ENCODE data around the gene RASAL1.

RASAL1 gene

GRCh38 chr12:113135178-113136127, at the start of gene RASAL1:
Gene RASAL1 (minus strand): TSS chr12:113135761. CDS start chr12:113135462, 299 bp downstream.
- DNase-seq, result peak; percentile 88

- DNase-seq, result peak; percentile 89
These were observed 49.3 kb upstream of the RASAL1 start for GRCh38 chr12:113184900-113185179.

- DNase-seq, result no peak
These were observed 48.7 kb upstream of the RASAL1 start for GRCh38 chr12:113184098-113184899.

- DNase-seq, result no peak
These were observed 47.5 kb upstream of the RASAL1 start for GRCh38 chr12:113183030-113183589.

GRCh38 chr12:113181975-113182374, 46.4 kb upstream of the RASAL1 start:
- DNase-seq, result no peak

GRCh38 chr12:113180333-113180732, 44.8 kb upstream of the RASAL1 start:
- DNase-seq, result no peak

GRCh38 chr12:113179023-113179422, 43.5 kb upstream of the RASAL1 start:
- no peak for DNase-seq

- peak; percentile 79 for DNase-seq
These were observed 39.2 kb upstream of the RASAL1 start for GRCh38 chr12:113174461-113175384.

- no peak for DNase-seq
These were observed 37.6 kb upstream of the RASAL1 start for GRCh38 chr12:113173081-113173698.

- DNase-seq, result no peak
These were observed 36.6 kb upstream of the RASAL1 start for GRCh38 chr12:113172185-113172584.

GRCh38 chr12:113171543-113171942, 36.0 kb upstream of the RASAL1 start:
- DNase-seq, result no peak

- DNase-seq, result no peak
These were observed 35.4 kb upstream of the RASAL1 start for GRCh38 chr12:113170926-113171325.

GRCh38 chr12:113170457-113170856, 34.9 kb upstream of the RASAL1 start:
- DNase-seq, result no peak

GRCh38 chr12:113169697-113170096, 34.1 kb upstream of the RASAL1 start:
- DNase-seq, result no peak

GRCh38 chr12:113167868-113168267, 32.3 kb upstream of the RASAL1 start:
- no peak for DNase-seq

- DNase-seq, result no peak
These were observed 30.2 kb upstream of the RASAL1 start for GRCh38 chr12:113165521-113166450.

- DNase-seq, result no peak
These were observed 28.5 kb upstream of the RASAL1 start for GRCh38 chr12:113164014-113164413.

GRCh38 chr12:113163030-113163360, 27.4 kb upstream of the RASAL1 start:
- DNase-seq, result no peak

GRCh38 chr12:113162102-113163029, 26.8 kb upstream of the RASAL1 start:
- DNase-seq, result no peak
